Transverse colon (tissue), 4 donors: ENCODE measurements around the gene OR6C74. TPM values are rescaled to one million over a fixed set of nuclear protein-coding genes. Genes with fewer than 3 reads are reported as not detected.

ENCODE experiments used
- DNase-seq: peaks from one replicate; pipeline ENCODE4 v3.0.0-alpha.2; 2019
- H3K27ac ChIP-seq, 4 donors: fragments of 200-600 bp; sonication (generic); 2 replicates each; pipeline ENCODE4 v1.5.1; 2016 to 2018; ENCODE audit warnings: inconsistent platforms in 4 of 4
- H3K27me3 ChIP-seq: fragments of 200-600 bp; sonication (generic); 2 replicates; pipeline ENCODE4 v1.5.1; 2017; ENCODE audit warnings: inconsistent platforms
- H3K36me3 ChIP-seq, 4 donors: fragments of 200-600 bp; sonication (generic); 2 replicates each; pipeline ENCODE4 v1.5.1; 2017 to 2019; ENCODE audit warnings: inconsistent platforms in 4 of 4
- H3K4me1 ChIP-seq, 4 donors: fragments of 200-600 bp; sonication (generic); 2 replicates each; pipeline ENCODE4 v1.5.1; 2017 to 2020; ENCODE audit warnings: inconsistent platforms in 4 of 4
- H3K4me3 ChIP-seq, 4 donors: fragments of 200-600 bp; sonication (generic); 1 replicate in 1 of 4; 2 replicates in 3 of 4; pipeline versions ENCODE4 v1.5.1 to v1.6.1; 2017 to 2019; ENCODE audit warnings: inconsistent platforms in 4 of 4
- H3K9me3 ChIP-seq, 2 donors: fragments of 200-600 bp; sonication (generic); 2 replicates each; pipeline ENCODE4 v1.5.1; 2017 to 2019; ENCODE audit warnings: inconsistent platforms in 2 of 2
- CTCF ChIP-seq, 5 experiments: fragments of 200-600 bp in 3 of 5; fragments of 450-650 bp in 2 of 5; sonication (generic) in 3 of 5; IDR thresholded peaks; 1 replicate in 2 of 5; 2 replicates in 3 of 5; pipeline ENCODE4 v1.5.1; 2016 to 2017; ENCODE audit warnings: antibody characterized with exemption in 5 of 5, inconsistent platforms in 3 of 5, mild to moderate bottlenecking in 2 of 5, moderate library complexity in 1 of 5
- EP300 ChIP-seq: sonication (generic); formaldehyde crosslinking; IDR thresholded peaks from one replicate; pipeline ENCODE4 v1.6.1; 2017; ENCODE audit warnings: antibody characterized with exemption, low read depth
- POLR2A ChIP-seq: fragments of 450-650 bp; IDR thresholded peaks from one replicate; pipeline ENCODE4 v1.6.1; 2016; ENCODE audit warnings: antibody characterized with exemption, mild to moderate bottlenecking, moderate library complexity
- POLR2AphosphoS5 ChIP-seq, 3 donors: sonication (generic); formaldehyde crosslinking; IDR thresholded peaks; one replicate each; pipeline ENCODE4 v1.6.1; 2016; ENCODE audit warnings: antibody characterized with exemption in 3 of 3
- WGBS, 2 donors: methylation state at CpG; one replicate each; pipeline ENCODE4 v1.1.5; 2018; ENCODE audit warnings: low coverage in 1 of 2; 5-methylcytosine and 5-hydroxymethylcytosine counted together
- in situ Hi-C, 4 donors: fragments of 200-750 bp; cut with MboI; loops; one replicate each; pipeline versions ENCODE4 v1.15.0 to v1.15.1; 2017; ENCODE audit warnings: low sequenced_read_pairs in 3 of 4, low pct_ligation_motif_present in 1 of 4, low pct_unique_long_range_greater_than_20kb in 1 of 4
- intact Hi-C: fragments of 100-400 bp; cut with DNase I; formaldehyde crosslinking; loops from one replicate; pipeline ENCODE4 v1.15.1; 2023; ENCODE audit warnings: low total_unique reads
- total RNA-seq, 4 donors: library from RNA; depleted of rRNA; stranded (reverse); fragments of >200 nt; gene quantifications; one replicate each; pipeline ENCODE4 v1.1.0, GENCODE V29; 2016

The OR6C74 gene
- total RNA-seq, result not detected

GRCh38 chr12:55244309-55244708 lies at the start of gene OR6C74:
OR6C74 (plus strand) TSS chr12:55244609; CDS start chr12:55247288, 2,679 bp downstream.
- no peaks in the 10 kb centered on the region for H3K4me1 ChIP-seq
- no peak for TF ChIP-seq POLR2A
- in situ Hi-C loops, result no loop called here
- H3K9me3 ChIP-seq, result no peaks in the 10 kb centered on the region
- intact Hi-C loops, result no loop called here
- no peaks in the 10 kb centered on the region for H3K27me3 ChIP-seq
- 90 to 96% methylated on average over 3 of the region's 3 CpGs for WGBS, 2 donors
- no peak for DNase-seq
- no peak within 1 kb of the TSS for H3K27ac ChIP-seq
- no peaks in the 10 kb centered on the region for H3K36me3 ChIP-seq
- no peak within 1 kb of the TSS for H3K4me3 ChIP-seq

GRCh38 chr12:55220725-55221124 lies 23.7 kb upstream of the OR6C74 start, which contains the start of gene OR10A7:
OR10A7 (plus strand) TSS chr12:55221025; CDS start chr12:55221025, 0 bp downstream.
- H3K36me3 ChIP-seq, result no peaks in the 10 kb centered on the region
- TF ChIP-seq CTCF (IDR thresholded peaks at IDR 0.05), result no peak
- TF ChIP-seq EP300, result no peak
- TF ChIP-seq POLR2A, result no peak
- no peak for TF ChIP-seq POLR2AphosphoS5 (IDR thresholded peaks at IDR 0.05)
- DNase-seq, result no peak
- in situ Hi-C loops, result no loop called here
- no peaks in the 10 kb centered on the region for H3K27me3 ChIP-seq
- no peaks in the 10 kb centered on the region for H3K4me1 ChIP-seq
- intact Hi-C loops, result no loop called here
- H3K4me3 ChIP-seq, result no peak within 1 kb of the TSS
- no peaks in the 10 kb centered on the region for H3K9me3 ChIP-seq
- H3K27ac ChIP-seq, result no peak within 1 kb of the TSS
- 77 to 87% methylated on average over 2 of the region's 2 CpGs for WGBS, 2 donors

- in situ Hi-C loops, result no loop called here
Observed at GRCh38 chr12:55226523-55226922, 17.9 kb upstream of the OR6C74 start.

GRCh38 chr12:55227643-55228042 lies 16.8 kb upstream of the OR6C74 start:
- whole genome bisulfite sequencing, 2 donors, result 24 to 38% methylated on average over 3 of the region's 3 CpGs
- no peak for DNase-seq
- TF ChIP-seq POLR2A (no peak), EP300 (no peak), POLR2AphosphoS5 (IDR thresholded peaks at IDR 0.05) (no peak), CTCF (IDR thresholded peaks at IDR 0.05) (no peak)
- Histone ChIP-seq H3K27ac (no peak overlapping the region), H3K4me3 (no peak overlapping the region), H3K27me3 (peaks cover 4% of the 10 kb centered on the region), H3K9me3 (no peaks in the 10 kb centered on the region), H3K36me3 (no peaks in the 10 kb centered on the region), H3K4me1 (no peaks in the 10 kb centered on the region)
- in situ Hi-C loops (no loop called here), intact Hi-C loops (no loop called here)

More at GRCh38 chr12:55226523-55226922, 17.9 kb upstream of the OR6C74 start:
- H3K36me3 ChIP-seq, result no peaks in the 10 kb centered on the region
- no peaks in the 10 kb centered on the region for H3K9me3 ChIP-seq
- H3K4me3 ChIP-seq, result no peak overlapping the region
- no peak for DNase-seq
- H3K27me3 ChIP-seq, result peaks cover 4% of the 10 kb centered on the region
- H3K27ac ChIP-seq, result no peak overlapping the region
- TF ChIP-seq POLR2AphosphoS5 (IDR thresholded peaks at IDR 0.05), result no peak
- no peak for TF ChIP-seq POLR2A
- TF ChIP-seq CTCF (IDR thresholded peaks at IDR 0.05), result no peak
- no peak for TF ChIP-seq EP300
- intact Hi-C loops, result no loop called here
- H3K4me1 ChIP-seq, result no peaks in the 10 kb centered on the region
- 33 to 45% methylated on average over 1 of the region's 1 CpG for WGBS, 2 donors

- intact Hi-C loops, result no loop called here
- Histone ChIP-seq H3K9me3 (no peaks in the 10 kb centered on the region), H3K36me3 (no peaks in the 10 kb centered on the region), H3K4me3 (no peak overlapping the region), H3K27ac (no peak overlapping the region), H3K4me1 (no peaks in the 10 kb centered on the region), H3K27me3 (no peaks in the 10 kb centered on the region)
- TF ChIP-seq POLR2AphosphoS5 (IDR thresholded peaks at IDR 0.05), result no peak
- no peak for DNase-seq
- WGBS, 2 donors, result 43 to 53% methylated on average over 1 of the region's 1 CpG
- in situ Hi-C loops, result no loop called here
Observed at GRCh38 chr12:55246159-55246558, 1.8 kb downstream of the OR6C74 start.
